Renal pelvis (tissue), 4 donors: ENCODE results near the gene TGM1. TPM values are rescaled to one million over a fixed set of nuclear protein-coding genes. Genes with fewer than 3 reads are reported as not detected.

Experiments
- DNase-seq: peaks from one replicate; pipeline ENCODE4 v3.0.0-alpha.2; 2013
- polyA plus RNA-seq, 3 donors: library from polyadenylated mRNA; unstranded; fragments of 120-200 nt; gene quantifications; one replicate each; pipeline ENCODE4 v1.2.1, GENCODE V29; 2013; ENCODE audit not compliant: insufficient read length in 3 of 3

TGM1 gene
- polyA plus RNA-seq, 3 donors: 1.5 to 4.2 (median 2.5) TPM

GRCh38 chr14:24271134-24271833 lies 8.3 kb upstream of the TGM1 start, which contains the start of gene RABGGTA:
RABGGTA (minus strand) TSS chr14:24271597; CDS start chr14:24271115, 482 bp downstream.
- peak; percentile 91 for DNase-seq

GRCh38 chr14:24270537-24271133 lies 7.7 kb upstream of the TGM1 start:
- DNase-seq: no peak

DNA sequence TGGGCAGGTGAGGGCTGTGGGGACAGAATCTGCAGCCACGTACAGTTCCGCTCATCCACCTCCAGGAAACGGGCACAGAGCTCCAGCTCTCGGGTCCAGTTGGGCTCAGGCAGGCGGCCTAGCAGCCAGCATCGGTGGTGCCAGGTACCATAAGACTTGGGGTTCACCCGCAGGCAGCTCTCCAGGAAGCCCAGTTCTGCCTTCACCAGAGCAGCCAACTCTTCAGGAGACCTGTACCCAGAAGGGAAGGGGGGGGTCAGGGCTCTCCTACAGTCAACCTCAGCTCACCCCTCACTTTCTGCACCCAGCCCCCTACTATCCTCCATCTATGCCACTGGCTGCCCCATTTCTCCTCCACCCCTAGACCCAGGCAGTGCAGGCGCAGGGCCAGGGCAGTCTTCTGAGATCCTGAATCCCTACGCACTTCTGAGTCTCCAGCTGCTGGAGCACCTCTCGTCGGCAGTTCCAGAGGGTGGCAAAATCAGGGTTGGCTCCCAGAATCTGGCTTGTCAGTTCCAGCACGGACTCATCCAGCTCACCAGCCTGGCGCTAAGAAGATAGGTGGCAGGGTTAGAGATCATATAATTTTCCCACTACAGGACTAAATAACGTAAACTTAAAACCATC lies 7.0 kb upstream of the TGM1 start:
- no peak for DNase-seq

DNA sequence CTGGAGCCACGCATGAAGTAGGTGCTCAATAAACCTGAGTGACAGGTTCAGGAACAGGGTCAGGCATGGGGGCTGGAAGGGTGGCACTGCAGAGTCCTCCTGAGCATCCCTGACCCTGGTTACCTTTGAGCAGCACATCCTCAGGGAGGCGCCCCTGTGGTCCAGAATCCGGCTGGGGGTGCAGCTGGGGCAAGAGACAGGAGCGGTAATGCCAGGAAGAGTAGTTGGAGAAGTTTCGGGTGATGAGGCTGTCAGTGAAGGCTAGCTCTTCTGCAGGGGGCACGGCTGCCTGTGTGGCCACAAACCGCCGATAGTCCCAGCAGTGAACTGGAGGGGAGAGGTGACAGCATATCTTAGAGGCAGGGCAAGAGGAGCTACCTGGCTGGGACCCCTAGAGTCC lies 6.4 kb upstream of the TGM1 start:
- no peak for DNase-seq

- no peak for DNase-seq
These were observed 5.2 kb upstream of the TGM1 start for GRCh38 chr14:24268225-24268624.

GRCh38 chr14:24267516-24267915 lies 4.5 kb upstream of the TGM1 start:
- DNase-seq: no peak

- DNase-seq: no peak
These were observed 3.6 kb upstream of the TGM1 start for GRCh38 chr14:24266344-24267244.

GRCh38 chr14:24264298-24264697 lies 1.3 kb upstream of the TGM1 start:
- no peak for DNase-seq

GRCh38 chr14:24263848-24264247 lies 871 bp upstream of the TGM1 start:
- DNase-seq: no peak

DNA sequence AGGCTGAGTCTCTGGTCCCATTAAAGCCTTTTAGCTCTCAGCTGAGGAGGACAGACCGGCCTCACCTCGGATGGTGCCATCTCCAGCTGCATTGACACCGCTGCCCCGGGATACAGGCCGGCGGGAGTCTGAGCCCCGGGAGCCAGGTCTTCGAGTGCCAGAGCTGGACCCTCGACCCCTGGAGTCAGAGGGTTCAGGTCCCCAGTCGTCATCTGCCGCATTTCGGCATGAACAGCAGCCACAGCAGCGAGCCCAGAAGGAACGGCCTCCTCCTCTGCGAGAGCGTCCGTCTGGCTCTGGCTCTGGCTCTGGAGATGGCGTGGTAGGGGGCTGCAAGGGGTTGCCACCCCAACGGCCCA lies 1.0 kb downstream of the TGM1 start:
- no peak for DNase-seq

GRCh38 chr14:24261256-24261968 lies 1.6 kb downstream of the TGM1 start:
- no peak for DNase-seq

- DNase-seq: no peak
These were observed 2.2 kb downstream of the TGM1 start for GRCh38 chr14:24260780-24261157.

- DNase-seq: no peak
These were observed 2.8 kb downstream of the TGM1 start for GRCh38 chr14:24260026-24260779.

- DNase-seq: peak; percentile 4
These were observed 3.5 kb downstream of the TGM1 start for GRCh38 chr14:24259282-24260025.

GRCh38 chr14:24258548-24259265 lies 4.3 kb downstream of the TGM1 start:
- DNase-seq: no peak

- no peak for DNase-seq
These were observed 4.9 kb downstream of the TGM1 start for GRCh38 chr14:24258119-24258518.

GRCh38 chr14:24256960-24257359 lies 6.0 kb downstream of the TGM1 start:
- DNase-seq: no peak

DNA sequence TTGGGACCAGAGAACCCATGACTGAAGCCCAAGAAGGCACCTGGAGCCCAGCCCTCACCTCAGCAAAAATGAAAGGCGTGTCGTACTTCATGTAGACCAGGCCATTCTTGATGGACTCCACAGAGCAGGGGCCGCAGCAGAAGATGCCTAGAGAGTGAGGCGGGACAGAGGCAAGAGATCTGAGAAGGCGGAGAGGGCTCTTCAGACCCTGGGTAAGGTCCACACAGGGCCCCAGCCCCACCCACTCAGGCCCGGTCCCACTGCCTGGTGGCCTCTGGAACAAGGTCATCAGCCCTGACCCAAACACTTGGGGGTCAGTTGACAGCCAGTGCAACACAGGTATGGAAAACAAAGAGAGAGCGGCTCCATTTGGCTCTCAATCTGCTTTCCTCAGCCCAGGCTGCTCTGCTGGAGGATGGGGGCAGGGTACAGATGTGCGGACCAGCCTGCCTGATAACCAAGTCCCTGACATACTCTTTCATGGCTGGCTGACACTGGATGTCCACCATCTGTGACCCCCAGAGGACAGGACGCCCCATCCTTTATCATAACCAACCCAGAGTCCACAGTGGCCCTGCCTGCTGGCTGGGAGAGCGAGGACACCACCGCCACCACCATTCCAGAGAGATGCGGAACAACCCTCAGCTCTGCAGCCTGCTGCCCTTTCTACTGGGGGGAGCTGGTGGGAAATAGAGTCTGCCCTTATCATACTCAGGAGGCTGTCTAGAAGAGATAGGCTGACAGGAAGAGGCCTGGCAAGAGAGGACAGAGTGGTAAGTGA lies 6.9 kb downstream of the TGM1 start:
- DNase-seq: no peak

DNA sequence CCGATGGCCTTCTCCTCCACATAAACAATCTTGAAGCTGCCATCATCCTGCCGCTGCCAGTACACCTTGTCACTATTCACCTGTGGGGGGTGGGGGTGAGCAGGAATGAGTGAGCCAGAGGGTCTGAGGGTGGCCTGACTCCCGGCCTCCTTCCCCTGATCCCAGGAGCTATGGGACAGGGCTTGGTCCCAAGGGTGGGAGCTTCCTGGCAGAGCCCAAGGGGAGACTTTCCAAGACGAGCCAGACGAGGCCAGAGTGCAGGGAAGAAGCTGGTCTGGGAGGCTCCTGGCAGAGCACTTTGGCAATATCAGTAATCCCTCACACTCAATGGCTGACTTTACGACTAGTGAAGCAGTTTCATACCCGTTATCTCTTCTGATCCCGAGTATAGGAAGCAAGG lies 7.5 kb downstream of the TGM1 start:
- no peak for DNase-seq
